HCT116 (cell line): ENCODE data around the gene ARHGAP8. TPM values are rescaled to one million over a fixed set of nuclear protein-coding genes. Genes with fewer than 3 reads are reported as not detected.

Experiments used
- ATAC-seq: fragments of 200-7000 bp; cut with Tn5 transposase; 2 replicates; pipeline ENCODE4 v1.9.1; 2020; ENCODE audit warnings: mild to moderate bottlenecking, moderate library complexity
- BruUV-seq: library from RNA; stranded (reverse); fragments of 400-500 nt; replicated peaks from 2 replicates; lab custom pipeline; 2021; lab: Mats Ljungman, UMichigan
- CTCF ChIA-PET: fragments of 300-600 bp; sonication (Branson Sonifier 250); formaldehyde crosslinking; loops from one replicate; lab custom pipeline; 2021; ENCODE audit warnings: antibody characterized with exemption; lab: Charles Lee
- POLR2A ChIA-PET: fragments of 300-600, 350-600 bp; sonication (Branson Sonifier 250); formaldehyde crosslinking; loops from one replicate; lab custom pipeline; 2021; ENCODE audit warnings: antibody characterized with exemption; lab: Charles Lee
- RAD21 ChIA-PET, 2 experiments: fragments of 300-600 bp; sonication (Branson Sonifier 250); formaldehyde crosslinking; loops; one replicate each; lab custom pipeline; 2023; ENCODE audit warnings: low total read pairs in 2 of 2; ENCODE audit not compliant: uncharacterized antibody in 2 of 2, unreplicated experiment in 2 of 2, low non-redundant PET in 1 of 2; lab: Charles Lee
- DNase-seq: peaks from one replicate; pipeline ENCODE4 v3.0.0-alpha.2; 2010; ENCODE audit warnings: low read depth, low spot score
- H2AFZ ChIP-seq: fragments of 200-600 bp; shearing (Covaris generic), sonication (generic); 2 replicates; pipeline ENCODE4 v1.6.1; 2017; ENCODE audit warnings: low read depth, mixed run types, mixed read lengths, antibody characterized with exemption, low read length; ENCODE audit not compliant: poor library complexity, severe bottlenecking
- H3K27ac ChIP-seq: 2 replicates; pipeline ENCODE4 v1.5.1; 2012; ENCODE audit warnings: low read depth, low read length
- H3K27me3 ChIP-seq: fragments of 200-600 bp; sonication (generic); 2 replicates; pipeline ENCODE4 v1.6.1; 2016; ENCODE audit warnings: mixed run types, low read length, mixed read lengths; ENCODE audit not compliant: insufficient read depth
- H3K36me3 ChIP-seq, 2 experiments: fragments of 200-500 bp in 1 of 2; fragments of 200-600 bp in 1 of 2; sonication (Bioruptor generic) in 1 of 2; sonication (generic) in 1 of 2; 2 replicates each; pipeline versions ENCODE4 v1.5.1 to v1.6.1; 2014 to 2016; ENCODE audit warnings: low read length in 2 of 2, inconsistent platforms in 1 of 2, mixed read lengths in 1 of 2, mixed run types in 1 of 2; ENCODE audit not compliant: insufficient read depth in 2 of 2, control insufficient read depth in 1 of 2
- H3K4me1 ChIP-seq, 2 experiments: fragments of 200-600 bp in 1 of 2; sonication (generic) in 1 of 2; 2 replicates each; pipeline versions ENCODE4 v1.5.1 to v1.6.1; 2012 to 2017; ENCODE audit warnings: low read length in 2 of 2, inconsistent platforms in 1 of 2, mild to moderate bottlenecking in 1 of 2, mixed read lengths in 1 of 2, mixed run types in 1 of 2, moderate library complexity in 1 of 2; ENCODE audit not compliant: insufficient read depth in 2 of 2, control insufficient read depth in 1 of 2
- H3K4me2 ChIP-seq: fragments of 200-600 bp; sonication (generic); 2 replicates; pipeline ENCODE4 v1.6.1; 2017; ENCODE audit warnings: mixed run types, low read length, mixed read lengths
- H3K4me3 ChIP-seq, 2 experiments: fragments of 200-600 bp in 1 of 2; sonication (generic) in 1 of 2; replicated peaks in 1 of 2; 2 replicates each; pipeline ENCODE4 v1.5.1; 2011 to 2016; ENCODE audit warnings: low read length in 2 of 2, control low read depth in 1 of 2, low read depth in 1 of 2, mild to moderate bottlenecking in 1 of 2, mixed read lengths in 1 of 2, mixed run types in 1 of 2
- H3K79me2 ChIP-seq: fragments of 200-600 bp; sonication (generic); 2 replicates; pipeline ENCODE4 v1.6.1; 2017; ENCODE audit warnings: mild to moderate bottlenecking, mixed run types, low read length, moderate library complexity, mixed read lengths; ENCODE audit not compliant: insufficient read depth
- H3K9ac ChIP-seq: fragments of 200-600 bp; sonication (generic); 2 replicates; pipeline ENCODE4 v1.6.1; 2016; ENCODE audit warnings: low read length, mixed read lengths
- H3K9me2 ChIP-seq: fragments of 200-600 bp; sonication (generic), shearing (Covaris generic); 2 replicates; pipeline ENCODE4 v1.6.1; 2017; ENCODE audit warnings: mixed run types, mild to moderate bottlenecking, moderate library complexity; ENCODE audit not compliant: insufficient read depth
- H3K9me3 ChIP-seq, 2 experiments: fragments of 200-500 bp in 1 of 2; fragments of 200-600 bp in 1 of 2; sonication (Bioruptor generic) in 1 of 2; sonication (generic) in 1 of 2; 2 replicates each; pipeline ENCODE4 v1.6.1; 2014 to 2017; ENCODE audit warnings: low read length in 2 of 2, mixed read lengths in 2 of 2, inconsistent platforms in 1 of 2, low read depth in 1 of 2, mild to moderate bottlenecking in 1 of 2, mixed run types in 1 of 2, moderate library complexity in 1 of 2; ENCODE audit not compliant: control insufficient read depth in 1 of 2, insufficient read depth in 1 of 2
- H4K20me1 ChIP-seq: fragments of 200-600 bp; sonication (generic), shearing (Covaris generic); 2 replicates; pipeline ENCODE4 v1.6.1; 2017; ENCODE audit warnings: mixed run types, mild to moderate bottlenecking, moderate library complexity; ENCODE audit not compliant: insufficient read depth
- ELF1 ChIP-seq: IDR thresholded peaks from 2 replicates; pipeline ENCODE4 v1.6.1; 2012; ENCODE audit warnings: low read depth, borderline replicate concordance
- EZH2 ChIP-seq: fragments of 200-600 bp; sonication (generic); IDR thresholded peaks from 2 replicates; pipeline ENCODE4 v1.6.1; 2017; ENCODE audit warnings: antibody characterized with exemption, mixed run types
- POLR2AphosphoS5 ChIP-seq: IDR thresholded peaks from 2 replicates; pipeline ENCODE4 v1.6.1; 2011; ENCODE audit warnings: mild to moderate bottlenecking, low read depth, low read length, moderate library complexity
- RAD21 ChIP-seq: IDR thresholded peaks from 2 replicates; pipeline ENCODE4 v1.6.1; 2012; ENCODE audit warnings: low read depth, mild to moderate bottlenecking
- SP1 ChIP-seq: IDR thresholded peaks from 2 replicates; pipeline ENCODE4 v1.6.1; 2012; ENCODE audit warnings: low read depth
- SRF ChIP-seq: IDR thresholded peaks from 2 replicates; pipeline ENCODE4 v1.6.1; 2012; ENCODE audit warnings: low read depth
- intact Hi-C: fragments of 100-400 bp; cut with micrococcal nuclease; formaldehyde crosslinking; loops from 2 replicates; pipeline ENCODE4 v1.10.0; 2022
- total RNA-seq: library from RNA; stranded (reverse); gene quantifications from one replicate; pipeline ENCODE4 v1.2.1, GENCODE V29; 2021; ENCODE audit not compliant: unreplicated experiment
- TF ChIP-seq, protein P1 (sequence below): IDR thresholded peaks from 2 replicates; pipeline ENCODE4 v1.6.1; 2012
- TF ChIP-seq, protein P2 (sequence below): IDR thresholded peaks from 2 replicates; pipeline ENCODE4 v1.6.1; 2012
- TF ChIP-seq, protein P3 (sequence below): IDR thresholded peaks from 2 replicates; pipeline ENCODE4 v1.6.1; 2012; ENCODE audit warnings: low read depth

Gene ARHGAP8
- total RNA-seq, 1 experiment from 2014 or later: 67.5 TPM

GRCh38 chr22:44738347-44738715 is 14.0 kb upstream of the ARHGAP8 start:
- Histone ChIP-seq H4K20me1 (no peaks in the 10 kb centered on the region), H3K79me2 (no peaks in the 10 kb centered on the region), H3K4me2 (peak overlapping the region; percentile 60), H2AFZ (no peak overlapping the region), H3K9me3 (no peaks in the 10 kb centered on the region), H3K9ac (peak overlapping the region; percentile 13; the same call in 1 of the 2 replicates), H3K27me3 (no peaks in the 10 kb centered on the region), H3K36me3 (no peaks in the 10 kb centered on the region)
- intact Hi-C loops: no loop called here
- ChIA-PET POLR2A (no interaction called here), RAD21 (no interaction called here)
- TF ChIP-seq SP1 (no peak), RAD21 (no peak), EZH2 (no peak), SRF (no peak), ELF1 (no peak), POLR2AphosphoS5 (no peak)
- TF ChIP-seq, protein P1, sequence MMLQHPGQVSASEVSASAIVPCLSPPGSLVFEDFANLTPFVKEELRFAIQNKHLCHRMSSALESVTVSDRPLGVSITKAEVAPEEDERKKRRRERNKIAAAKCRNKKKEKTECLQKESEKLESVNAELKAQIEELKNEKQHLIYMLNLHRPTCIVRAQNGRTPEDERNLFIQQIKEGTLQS: no peak
- TF ChIP-seq, protein P2, sequence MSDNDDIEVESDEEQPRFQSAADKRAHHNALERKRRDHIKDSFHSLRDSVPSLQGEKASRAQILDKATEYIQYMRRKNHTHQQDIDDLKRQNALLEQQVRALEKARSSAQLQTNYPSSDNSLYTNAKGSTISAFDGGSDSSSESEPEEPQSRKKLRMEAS: no peak
- TF ChIP-seq, protein P3, sequence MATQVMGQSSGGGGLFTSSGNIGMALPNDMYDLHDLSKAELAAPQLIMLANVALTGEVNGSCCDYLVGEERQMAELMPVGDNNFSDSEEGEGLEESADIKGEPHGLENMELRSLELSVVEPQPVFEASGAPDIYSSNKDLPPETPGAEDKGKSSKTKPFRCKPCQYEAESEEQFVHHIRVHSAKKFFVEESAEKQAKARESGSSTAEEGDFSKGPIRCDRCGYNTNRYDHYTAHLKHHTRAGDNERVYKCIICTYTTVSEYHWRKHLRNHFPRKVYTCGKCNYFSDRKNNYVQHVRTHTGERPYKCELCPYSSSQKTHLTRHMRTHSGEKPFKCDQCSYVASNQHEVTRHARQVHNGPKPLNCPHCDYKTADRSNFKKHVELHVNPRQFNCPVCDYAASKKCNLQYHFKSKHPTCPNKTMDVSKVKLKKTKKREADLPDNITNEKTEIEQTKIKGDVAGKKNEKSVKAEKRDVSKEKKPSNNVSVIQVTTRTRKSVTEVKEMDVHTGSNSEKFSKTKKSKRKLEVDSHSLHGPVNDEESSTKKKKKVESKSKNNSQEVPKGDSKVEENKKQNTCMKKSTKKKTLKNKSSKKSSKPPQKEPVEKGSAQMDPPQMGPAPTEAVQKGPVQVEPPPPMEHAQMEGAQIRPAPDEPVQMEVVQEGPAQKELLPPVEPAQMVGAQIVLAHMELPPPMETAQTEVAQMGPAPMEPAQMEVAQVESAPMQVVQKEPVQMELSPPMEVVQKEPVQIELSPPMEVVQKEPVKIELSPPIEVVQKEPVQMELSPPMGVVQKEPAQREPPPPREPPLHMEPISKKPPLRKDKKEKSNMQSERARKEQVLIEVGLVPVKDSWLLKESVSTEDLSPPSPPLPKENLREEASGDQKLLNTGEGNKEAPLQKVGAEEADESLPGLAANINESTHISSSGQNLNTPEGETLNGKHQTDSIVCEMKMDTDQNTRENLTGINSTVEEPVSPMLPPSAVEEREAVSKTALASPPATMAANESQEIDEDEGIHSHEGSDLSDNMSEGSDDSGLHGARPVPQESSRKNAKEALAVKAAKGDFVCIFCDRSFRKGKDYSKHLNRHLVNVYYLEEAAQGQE: no peak
- TF ChIP-seq, all 23 proteins: peak for 0
- Histone ChIP-seq H3K4me1 (peaks cover 22 to 38% of the 10 kb centered on the region in 2 experiments), H3K9me2 (no peaks in the 10 kb centered on the region), H3K4me3 (no peak overlapping the region), H3K27ac (peak overlapping the region; percentile 14; the same call in 1 of the 2 replicates)
- DNase-seq: no peak
- no TSS peak for BruUV-seq
- ATAC-seq: peak; percentile 78
- CTCF ChIA-PET: interaction anchor here (1.3 kb wide), 1 partner anchor 54 kb away, joined by 6 read pairs; no protein-coding TSS in a partner anchor
